ENCODE results near the gene ZSCAN23. TPM values are rescaled to one million over a fixed set of nuclear protein-coding genes. Genes with fewer than 3 reads are reported as not detected.

The ZSCAN23 gene
- total RNA-seq (2021): 2.9 and 4.1 TPM in 2 replicates
- long read RNA-seq, partial matches to known transcripts: 0 of 9 reads
- long read RNA-seq, other reads (novel, unspliced or antisense): 8 of 9 reads

DNA sequence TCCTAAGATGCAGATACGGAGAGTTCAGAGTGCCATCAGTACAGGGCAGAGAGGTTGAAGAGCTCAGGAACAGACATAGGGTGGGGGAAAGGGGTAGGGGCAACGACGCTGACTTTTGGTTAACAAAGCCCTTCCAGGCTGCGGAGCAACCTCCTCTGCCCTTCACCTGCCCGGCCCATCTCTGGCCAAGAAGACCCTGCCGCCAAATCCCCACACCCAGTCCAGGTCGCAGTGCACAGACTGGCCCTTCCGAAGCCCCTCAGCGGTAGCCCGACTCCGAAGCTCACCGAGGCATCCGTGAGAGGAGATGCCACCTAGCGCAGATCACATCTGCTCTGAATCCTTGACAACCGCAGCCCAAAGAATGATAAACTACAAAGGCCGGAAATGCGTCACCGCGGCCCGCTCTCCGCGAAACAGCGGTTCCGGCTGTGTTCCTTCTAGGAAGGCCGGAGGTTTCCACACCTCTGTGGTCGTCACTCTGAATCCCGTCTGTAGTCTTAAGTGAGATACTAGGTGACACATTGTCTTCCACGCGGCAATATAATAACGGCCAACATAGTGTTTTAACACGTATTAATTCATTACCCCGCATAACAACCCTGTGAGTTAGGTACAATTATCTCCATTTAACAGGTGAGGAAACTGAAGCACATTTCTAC lies at the start of gene ZSCAN23:
TSS of gene ZSCAN23 (minus strand) at position 380 of the 662 bp plus-strand sequence. CDS start 7,225 bp downstream, outside the sequence.
- Histone ChIP-seq H3K4me1 (ENCODE audit: insufficient read depth, low read length) (peaks cover 3% of the 10 kb centered on the region), H3K18ac (ENCODE audit: insufficient read length, low read depth, low read length) (peak within 1 kb of the TSS; percentile 95), H2BK12ac (ENCODE audit: insufficient read length, low read depth, low read length) (no peak within 1 kb of the TSS), H3K4me2 (ENCODE audit: insufficient read depth, insufficient read length, low read length) (peak within 1 kb of the TSS; percentile 75), H2AK5ac (ENCODE audit: insufficient read length, low read length) (no peak within 1 kb of the TSS), H3K23me2 (ENCODE audit: insufficient read length, low read depth, low read length, poor library complexity, severe bottlenecking) (peaks cover 10% of the 10 kb centered on the region), H2AFZ (ENCODE audit: low read length) (peak within 1 kb of the TSS; percentile 7), H3K27me3 (ENCODE audit: insufficient read depth, low read length) (no peaks in the 10 kb centered on the region), H3K9me3 (ENCODE audit: control insufficient read depth, low read depth, low read length) (no peaks in the 10 kb centered on the region), H3K79me1 (ENCODE audit: insufficient read depth, low read depth, low read length, poor library complexity, severe bottlenecking) (peaks cover 3% of the 10 kb centered on the region), H2BK15ac (ENCODE audit: low read depth, low read length) (no peak within 1 kb of the TSS), H2BK5ac (ENCODE audit: insufficient read length, low read length) (no peak within 1 kb of the TSS), H3K79me2 (ENCODE audit: insufficient read depth, low read length) (no peaks in the 10 kb centered on the region), H3K14ac (ENCODE audit: insufficient read depth, low read length) (peak within 1 kb of the TSS; percentile 97), H2BK120ac (ENCODE audit: low read depth, low read length, poor library complexity, severe bottlenecking) (no peak within 1 kb of the TSS), H3K56ac (ENCODE audit: insufficient read length, low read depth, low read length) (no peak within 1 kb of the TSS), H3K27ac (ENCODE audit: insufficient read length, low read depth, low read length) (peak within 1 kb of the TSS; percentile 16), H4K20me1 (ENCODE audit: control insufficient read depth, insufficient read depth, insufficient read length) (no peaks in the 10 kb centered on the region), H2BK20ac (ENCODE audit: low read depth, low read length, poor library complexity, severe bottlenecking) (no peak within 1 kb of the TSS), H4K91ac (ENCODE audit: insufficient read length, low read depth, low read length) (no peak within 1 kb of the TSS), H3T11ph (ENCODE audit: low read length) (no peak within 1 kb of the TSS), H4K5ac (ENCODE audit: insufficient read length, low read depth, low read length) (no peak within 1 kb of the TSS), H4K8ac (replicated peaks; ENCODE audit: insufficient read length, low read depth, low read length) (no peak within 1 kb of the TSS), H3K9ac (ENCODE audit: extremely low read depth, insufficient read length, low read length) (peak within 1 kb of the TSS; percentile 85), H3K23ac (ENCODE audit: insufficient read length, low read depth, low read length) (no peak within 1 kb of the TSS), H3K4ac (ENCODE audit: low read depth, low read length) (no peak within 1 kb of the TSS; the same call in 1 of the 2 replicates)
- H3K4me3 Mint-ChIP-seq: peak within 1 kb of the TSS; percentile 100
- peaks cover 0 to 3% (median 0%) of the 10 kb centered on the region in 3 experiments; a peak in 4 of 7 replicates for H3K36me3 Mint-ChIP-seq (ENCODE audit: insufficient read depth in 1 of 3, low read depth in 3 of 3)
- peak; percentile 90 for DNase-seq
- no peaks in the 10 kb centered on the region for H3K27me3 Mint-ChIP-seq (ENCODE audit: low read depth)
- peaks cover 3% of the 10 kb centered on the region in 2 experiments for H3K9me3 Mint-ChIP-seq
- TF ChIP-seq CTCF (conservative IDR thresholded peaks at IDR 0.05): no peak
- H3K27ac Mint-ChIP-seq: peak within 1 kb of the TSS; percentile 98 to 100 (median 100)
- WGBS (ENCODE audit: extremely low coverage, insufficient read length, low lambda C conversion rate): no CpG with 5 or more reads among the region's 32 CpGs
- H3K4me1 Mint-ChIP-seq: peaks cover 10 to 12% of the 10 kb centered on the region in 2 experiments

Measured in H9 (cell line).